Common myeloid progenitor, CD34-positive (primary cell): ENCODE measurements around the gene WDR33.
"Not testable (repeated sequence)": the region's sequence is repeated elsewhere in the genome, so short reads cannot be mapped to it uniquely, and the experiment has no call there.

Experiments
- CTCF ChIA-PET: fragments of 350-600 bp; sonication (Branson Sonifier 250); formaldehyde crosslinking; loops from one replicate; lab custom pipeline; 2021; ENCODE audit warnings: antibody characterized with exemption; lab: Charles Lee
- POLR2A ChIA-PET: fragments of 350-600 bp; sonication (Branson Sonifier 250); formaldehyde crosslinking; loops from one replicate; lab custom pipeline; 2021; ENCODE audit warnings: antibody characterized with exemption; lab: Charles Lee
- DNase-seq, 3 donors: peaks; one replicate each; pipeline versions ENCODE4 v3.0.0 to v3.0.0-alpha.2; 2013
- H3K27ac ChIP-seq, 2 experiments: 1 replicate in 1 of 2; 2 replicates in 1 of 2; pipeline ENCODE4 v1.7.0; 2013; ENCODE audit warnings: inconsistent platforms in 2 of 2, low read length in 2 of 2, mild to moderate bottlenecking in 2 of 2, low read depth in 1 of 2, moderate library complexity in 1 of 2; ENCODE audit not compliant: severe bottlenecking in 2 of 2, insufficient read depth in 1 of 2, poor library complexity in 1 of 2
- H3K27me3 ChIP-seq, 5 experiments: replicated peaks in 2 of 5; 1 replicate in 3 of 5; 2 replicates in 2 of 5; pipeline versions ENCODE4 v1.6.1 to v1.7.0; 2013; ENCODE audit warnings: low read length in 4 of 5, mild to moderate bottlenecking in 2 of 5, moderate library complexity in 2 of 5, inconsistent platforms in 1 of 5; ENCODE audit not compliant: insufficient read depth in 5 of 5, control insufficient read depth in 4 of 5
- H3K36me3 ChIP-seq, 4 experiments: 1 replicate in 2 of 4; 2 replicates in 2 of 4; pipeline versions ENCODE4 v1.6.1 to v1.7.0; 2013; ENCODE audit warnings: low read length in 3 of 4, control low read depth in 1 of 4, mild to moderate bottlenecking in 1 of 4; ENCODE audit not compliant: control insufficient read depth in 4 of 4, insufficient read depth in 4 of 4
- H3K4me1 ChIP-seq, 4 experiments: 1 replicate in 3 of 4; 2 replicates in 1 of 4; pipeline versions ENCODE4 v1.6.1 to v1.7.1; 2013; ENCODE audit warnings: low read length in 3 of 4, mild to moderate bottlenecking in 3 of 4, control low read depth in 1 of 4, inconsistent platforms in 1 of 4, moderate library complexity in 1 of 4; ENCODE audit not compliant: control insufficient read depth in 4 of 4, insufficient read depth in 4 of 4; ENCODE audit errors: control extremely low read depth in 1 of 4
- H3K4me3 ChIP-seq, 7 experiments: 1 replicate in 4 of 7; 2 replicates in 3 of 7; pipeline versions ENCODE4 v1.5.1 to v1.7.0; 2013; ENCODE audit warnings: mild to moderate bottlenecking in 7 of 7, low read length in 6 of 7, moderate library complexity in 6 of 7, inconsistent platforms in 2 of 7, low read depth in 2 of 7, control low read depth in 1 of 7; ENCODE audit not compliant: insufficient read depth in 4 of 7, control insufficient read depth in 1 of 7; ENCODE audit errors: extremely low read depth in 1 of 7
- H3K9me3 ChIP-seq, 5 experiments: 1 replicate in 4 of 5; 2 replicates in 1 of 5; pipeline versions ENCODE4 v1.6.1 to v1.7.1; 2013; ENCODE audit warnings: low read length in 4 of 5, mild to moderate bottlenecking in 2 of 5, inconsistent platforms in 1 of 5, low read depth in 1 of 5, moderate library complexity in 1 of 5; ENCODE audit not compliant: control insufficient read depth in 4 of 5, insufficient read depth in 2 of 5; ENCODE audit errors: control extremely low read depth in 1 of 5
- WGBS: methylation state at CpG from one replicate; pipeline ENCODE4 v1.1.5; 2013; ENCODE audit not compliant: insufficient coverage; 5-methylcytosine and 5-hydroxymethylcytosine counted together

Gene WDR33

DNA sequence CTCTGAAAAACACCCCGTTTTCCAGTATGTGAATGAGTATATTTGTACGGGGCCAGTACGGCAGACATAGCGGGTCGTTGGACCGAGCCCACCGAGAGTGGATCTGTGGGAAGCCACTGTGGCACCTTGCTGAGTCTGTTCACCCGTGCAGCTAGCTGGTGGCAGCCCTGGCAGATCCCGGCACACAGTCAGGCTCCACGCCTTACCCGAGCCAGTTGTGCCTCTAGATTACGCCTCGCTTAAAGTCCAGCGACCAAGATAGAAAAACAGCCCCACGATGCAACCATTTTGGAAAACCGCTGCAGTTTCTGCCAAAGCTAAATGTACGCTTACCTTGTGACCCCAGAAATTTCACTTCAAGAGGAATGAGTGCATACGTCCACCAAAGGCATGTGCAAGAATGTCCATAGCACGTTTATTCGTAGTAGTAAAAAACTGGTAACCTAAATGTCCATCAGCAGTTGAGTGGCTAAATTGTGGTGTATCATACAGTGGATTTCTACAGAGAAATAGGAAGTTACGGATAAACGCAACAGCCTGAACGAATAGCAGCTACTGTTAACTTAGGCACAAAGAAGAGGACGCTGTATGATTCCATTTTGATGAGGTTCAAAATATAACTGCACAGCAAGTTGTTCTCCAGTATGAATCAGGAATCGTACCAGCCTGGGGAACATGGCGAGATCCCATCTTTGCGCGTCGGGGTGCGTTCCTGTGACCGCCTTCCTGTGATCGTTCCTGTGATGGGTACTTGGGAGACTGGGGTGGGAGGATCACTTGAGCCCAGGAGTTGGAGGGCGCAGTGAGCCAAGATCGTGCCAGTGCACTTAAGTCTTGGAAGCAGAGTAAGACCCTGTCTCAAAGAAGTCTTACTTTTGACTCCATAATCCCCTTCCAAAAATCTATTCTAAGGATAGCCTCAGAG lies 688 bp upstream of the WDR33 start:
- DNase-seq = peak in 2 of 3 donors; percentile 70 to 76
- ChIA-PET POLR2A (interaction anchor here (0.5 to 0.8 kb wide), 2 partner anchors 17 to 110 kb away, joined by 3 read pairs; no protein-coding TSS in a partner anchor), CTCF (interaction anchor here (1.1 to 1.2 kb wide), 2 partner anchors 20 to 28 kb away, joined by 3 to 4 read pairs; no protein-coding TSS in a partner anchor)

GRCh38 chr2:127810156-127810618 lies 784 bp downstream of the WDR33 start:
- CTCF ChIA-PET = interaction anchor here (0.9 to 1.1 kb wide), 3 partner anchors 19 to 71 kb away, joined by 3 read pairs; no protein-coding TSS in a partner anchor
- no peak for DNase-seq
- peak overlapping the region; percentile 95 to 99 for H3K27ac ChIP-seq
- peaks cover 0 to 3% (median 0%) of the 10 kb centered on the region in 4 experiments for H3K36me3 ChIP-seq
- no peaks in the 10 kb centered on the region for H3K27me3 ChIP-seq
- peak overlapping the region; percentile 72 to 99 (median 88) for H3K4me3 ChIP-seq
- no peaks in the 10 kb centered on the region for H3K9me3 ChIP-seq
- POLR2A ChIA-PET = no interaction called here
- WGBS = 1% methylated on average over 4 of the region's 10 CpGs
- peaks cover 14 to 36% (median 20%) of the 10 kb centered on the region in 4 experiments for H3K4me1 ChIP-seq

More for the DNA sequence above, 688 bp upstream of the WDR33 start:
- Histone ChIP-seq H3K4me1 (peaks cover 14 to 34% (median 20%) of the 10 kb centered on the region in 4 experiments), H3K36me3 (peaks cover 0 to under 1% (median 0%) of the 10 kb centered on the region in 4 experiments), H3K27ac (peak overlapping the region; percentile 95 to 99), H3K27me3 (no peaks in the 10 kb centered on the region), H3K4me3 (peak overlapping the region; percentile 72 to 99 (median 88)), H3K9me3 (no peaks in the 10 kb centered on the region)
- WGBS = 36% methylated on average over 28 of the region's 34 CpGs

- POLR2A ChIA-PET = no interaction called here
- no peak overlapping the region for H3K27ac ChIP-seq
- DNase-seq = no peak
- peaks cover 14 to 36% (median 20%) of the 10 kb centered on the region in 4 experiments for H3K4me1 ChIP-seq
- no peaks in the 10 kb centered on the region for H3K27me3 ChIP-seq
- CTCF ChIA-PET = interaction anchor here (0.9 to 1.4 kb wide), 2 partner anchors 10 to 13 kb away, joined by 3 to 8 read pairs; no protein-coding TSS in a partner anchor
- peak overlapping the region in 2 of 7 experiments; percentile 24 to 25 for H3K4me3 ChIP-seq
- H3K36me3 ChIP-seq = peaks cover 0 to 3% (median 0%) of the 10 kb centered on the region in 4 experiments
- WGBS = 100% methylated on average over 3 of the region's 3 CpGs
- no peaks in the 10 kb centered on the region for H3K9me3 ChIP-seq
Observed at GRCh38 chr2:127807678-127808353, 3.2 kb downstream of the WDR33 start.

GRCh38 chr2:127806860-127807259 lies 4.1 kb downstream of the WDR33 start:
- POLR2A ChIA-PET, H3K27ac ChIP-seq, H3K4me3 ChIP-seq, H3K36me3 ChIP-seq, H3K27me3 ChIP-seq, DNase-seq, H3K9me3 ChIP-seq: not testable (repeated sequence)
- 94% methylated on average over 2 of the region's 6 CpGs for WGBS
- CTCF ChIA-PET = interaction anchor here (0.6 kb wide), 2 partner anchors 41 to 56 kb away, joined by 3 to 4 read pairs; no protein-coding TSS in a partner anchor
- peaks cover 12 to 31% (median 19%) of the 10 kb centered on the region in 4 experiments for H3K4me1 ChIP-seq

DNA sequence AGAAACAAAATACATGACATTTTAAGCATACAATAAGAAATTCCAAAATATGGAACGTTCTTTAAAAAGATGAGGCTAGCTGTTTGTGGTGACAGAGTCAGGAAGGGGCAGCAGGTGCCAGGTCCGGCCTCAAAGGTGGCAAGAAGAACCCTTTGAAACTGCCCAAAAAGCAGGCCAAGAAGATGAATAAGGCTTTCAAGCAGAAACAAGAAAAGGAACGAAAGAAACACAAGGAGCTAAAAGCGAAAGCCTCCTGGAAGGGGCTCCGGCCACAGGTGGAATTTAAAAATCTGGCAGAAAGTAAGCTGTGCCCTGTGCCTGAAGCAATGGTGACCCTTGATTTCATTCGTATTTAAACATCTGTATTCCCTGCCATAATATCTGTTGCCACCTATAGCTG lies 5.5 kb downstream of the WDR33 start:
- DNase-seq = no peak
- no peak overlapping the region for H3K4me3 ChIP-seq
- peaks cover 0 to 6% (median 4%) of the 10 kb centered on the region in 4 experiments for H3K36me3 ChIP-seq
- CTCF ChIA-PET = interaction anchor here (1.0 to 2.1 kb wide), 2 partner anchors 9 to 20 kb away, joined by 3 to 7 read pairs; no protein-coding TSS in a partner anchor
- no peak overlapping the region for H3K27ac ChIP-seq
- 88% methylated on average over 6 of the region's 6 CpGs for WGBS
- peaks cover 9 to 24% (median 14%) of the 10 kb centered on the region in 4 experiments for H3K4me1 ChIP-seq
- H3K27me3 ChIP-seq = no peaks in the 10 kb centered on the region
- POLR2A ChIA-PET = interaction anchor here (0.6 kb wide), 1 partner anchor 70 kb away, joined by 3 read pairs; no protein-coding TSS in a partner anchor
- no peaks in the 10 kb centered on the region for H3K9me3 ChIP-seq

GRCh38 chr2:127799926-127800325 lies 11.0 kb downstream of the WDR33 start:
- Histone ChIP-seq H3K4me3 (no peak overlapping the region), H3K9me3 (no peaks in the 10 kb centered on the region), H3K4me1 (peaks cover 0 to 8% (median 3%) of the 10 kb centered on the region in 4 experiments), H3K36me3 (peaks cover 4 to 14% (median 5%) of the 10 kb centered on the region in 4 experiments), H3K27me3 (no peaks in the 10 kb centered on the region), H3K27ac (no peak overlapping the region)
- ChIA-PET CTCF (no interaction called here), POLR2A (no interaction called here)
- 95% methylated on average over 3 of the region's 3 CpGs for WGBS
- no peak for DNase-seq
